Psoas muscle (tissue), 8 donors: ENCODE measurements around the gene YTHDC1. TPM values are rescaled to one million over a fixed set of nuclear protein-coding genes. Genes with fewer than 3 reads are reported as not detected.

Experiments
- ATAC-seq, 4 donors: fragments of 200-7000 bp; cut with Tn5 transposase; one replicate each; pipeline ENCODE4 v1.9.1; 2020; ENCODE audit warnings: moderate library complexity in 3 of 4, mild to moderate bottlenecking in 2 of 4
- DNase-seq, 2 donors: peaks; one replicate each; pipeline ENCODE4 v3.0.0-alpha.2; 2020
- H3K27ac ChIP-seq: fragments of 200-600 bp; one replicate; pipeline ENCODE4 v1.8.0; 2022
- H3K27me3 ChIP-seq, 3 donors: fragments of 200-600 bp in 1 of 3; one replicate each; pipeline versions ENCODE4 v1.6.1 to v1.8.0; 2013 to 2022; ENCODE audit warnings: low read length in 2 of 3, mild to moderate bottlenecking in 2 of 3, moderate library complexity in 1 of 3; ENCODE audit not compliant: insufficient read depth in 3 of 3
- H3K36me3 ChIP-seq, 2 donors: fragments of 200-600 bp in 1 of 2; one replicate each; pipeline versions ENCODE4 v1.6.1 to v1.8.0; 2013 to 2022; ENCODE audit warnings: low read depth in 1 of 2, mild to moderate bottlenecking in 1 of 2, moderate library complexity in 1 of 2; ENCODE audit not compliant: insufficient read depth in 1 of 2
- H3K4me1 ChIP-seq: fragments of 200-600 bp; one replicate; pipeline ENCODE4 v1.8.0; 2022
- H3K4me3 ChIP-seq: fragments of 200-600 bp; one replicate; pipeline ENCODE4 v1.8.0; 2022; ENCODE audit warnings: mild to moderate bottlenecking
- H3K9me3 ChIP-seq: fragments of 200-600 bp; one replicate; pipeline ENCODE4 v1.8.0; 2022
- WGBS, 3 donors: extraction: QIAGEN DNeasy Blood & Tissue Kit; methylation state at CpG; one replicate each; pipeline versions ENCODE4 v1.1.6 to v1.1.7; 2013; 5-methylcytosine and 5-hydroxymethylcytosine counted together
- intact Hi-C, 2 donors: fragments of 100-400 bp; cut with DNase I; formaldehyde crosslinking; loops; one replicate each; pipeline versions ENCODE4 v1.11.0 to v1.14.2; 2022
- polyA plus RNA-seq, 3 donors: library from polyadenylated mRNA; stranded (reverse); fragments of 200-250 nt; gene quantifications; one replicate each; pipeline ENCODE4 v1.2.3, GENCODE V29; 2013
- total RNA-seq, 4 donors: library from RNA; stranded (reverse); fragmentation: NEBNext Ultra II Directional in 2 of 4; extraction: Animal tissue kit (Norgen Biotek cat#: 25700) in 2 of 4; gene quantifications; one replicate each; pipeline versions ENCODE4 v1.2.1 to v1.2.4, GENCODE V29; 2021 to 2023
- TF ChIP-seq, protein P1 (sequence below): fragments of 200-600 bp; IDR thresholded peaks from one replicate; pipeline ENCODE4 v1.8.0; 2022; ENCODE audit warnings: antibody characterized with exemption
- donor health status: healthy with polysubstance abuse.
- donor health status: DM: no; HTN: no; CAD: no; lungs with moderate emphysema.
- donor health status: Bipolar disorder and iron deficiency.
- donor health status: healthy.
- donor health status: DM: yes; HTN: yes; CAD: no.
- donor health status: DM: no; HTN: no; CAD: no.
- donor health status: DM: no; HTN: no; CAD: no.
- donor health status: DM: yes; HTN: yes; CAD: no.

The YTHDC1 gene
- total and polyA plus RNA-seq, 7 donors, result 19.1 to 58.5 (median 43.2) TPM

- intact Hi-C loops, result no loop called here
- DNase-seq (no peak), ATAC-seq (no peak)
- no peaks in the 10 kb centered on the region for H3K9me3 ChIP-seq
- 85 to 90% (median 89%) methylated on average over 5 of the region's 5 CpGs for WGBS, 3 donors
- peaks cover 2 to 31% (median 9%) of the 10 kb centered on the region in 3 donors for H3K27me3 ChIP-seq
- H3K4me1 ChIP-seq, result peaks cover 3% of the 10 kb centered on the region
- TF ChIP-seq, protein P1, sequence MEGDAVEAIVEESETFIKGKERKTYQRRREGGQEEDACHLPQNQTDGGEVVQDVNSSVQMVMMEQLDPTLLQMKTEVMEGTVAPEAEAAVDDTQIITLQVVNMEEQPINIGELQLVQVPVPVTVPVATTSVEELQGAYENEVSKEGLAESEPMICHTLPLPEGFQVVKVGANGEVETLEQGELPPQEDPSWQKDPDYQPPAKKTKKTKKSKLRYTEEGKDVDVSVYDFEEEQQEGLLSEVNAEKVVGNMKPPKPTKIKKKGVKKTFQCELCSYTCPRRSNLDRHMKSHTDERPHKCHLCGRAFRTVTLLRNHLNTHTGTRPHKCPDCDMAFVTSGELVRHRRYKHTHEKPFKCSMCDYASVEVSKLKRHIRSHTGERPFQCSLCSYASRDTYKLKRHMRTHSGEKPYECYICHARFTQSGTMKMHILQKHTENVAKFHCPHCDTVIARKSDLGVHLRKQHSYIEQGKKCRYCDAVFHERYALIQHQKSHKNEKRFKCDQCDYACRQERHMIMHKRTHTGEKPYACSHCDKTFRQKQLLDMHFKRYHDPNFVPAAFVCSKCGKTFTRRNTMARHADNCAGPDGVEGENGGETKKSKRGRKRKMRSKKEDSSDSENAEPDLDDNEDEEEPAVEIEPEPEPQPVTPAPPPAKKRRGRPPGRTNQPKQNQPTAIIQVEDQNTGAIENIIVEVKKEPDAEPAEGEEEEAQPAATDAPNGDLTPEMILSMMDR, result no peak
- H3K4me3 ChIP-seq, result no peak overlapping the region
- no peak overlapping the region for H3K27ac ChIP-seq
- H3K36me3 ChIP-seq, result no peaks in the 10 kb centered on the region
Measured at GRCh38 chr4:68378226-68378625, 28.3 kb upstream of the YTHDC1 start.

- no peak for DNase-seq
- intact Hi-C loops, result loop anchor here (1.0 to 2.0 kb wide), 2 partner anchors 104 to 105 kb away; no protein-coding TSS in a partner anchor
- no peaks in the 10 kb centered on the region for H3K9me3 ChIP-seq
- H3K27me3 ChIP-seq, result peaks cover 2 to 31% (median 9%) of the 10 kb centered on the region in 3 donors
- peak; percentile 57 to 74 (median 64) for ATAC-seq
- 11 to 14% (median 12%) methylated on average over 19 of the region's 19 CpGs for WGBS, 3 donors
- no peak overlapping the region for H3K27ac ChIP-seq
- peaks cover 3% of the 10 kb centered on the region for H3K4me1 ChIP-seq
- no peaks in the 10 kb centered on the region for H3K36me3 ChIP-seq
- TF ChIP-seq, protein P1, result peak; percentile 89
- H3K4me3 ChIP-seq, result no peak overlapping the region
Measured at GRCh38 chr4:68375667-68376559, 26.0 kb upstream of the YTHDC1 start.

GRCh38 chr4:68373513-68373912 is 23.6 kb upstream of the YTHDC1 start:
- Histone ChIP-seq H3K4me3 (peak overlapping the region; percentile 62), H3K9me3 (no peaks in the 10 kb centered on the region), H3K4me1 (peaks cover 3% of the 10 kb centered on the region), H3K36me3 (no peaks in the 10 kb centered on the region), H3K27me3 (peaks cover 0 to 17% (median 6%) of the 10 kb centered on the region in 3 donors), H3K27ac (peak overlapping the region; percentile 6)
- intact Hi-C loops, result no loop called here
- DNase-seq (peak; percentile 78 to 90), ATAC-seq (peak; percentile 96 to 99 (median 98))
- WGBS, 3 donors, result 1 to 4% (median 2%) methylated on average over 16 of the region's 16 CpGs
- TF ChIP-seq, protein P1, result no peak

GRCh38 chr4:68372588-68372987 is 22.7 kb upstream of the YTHDC1 start:
- no peak for DNase-seq

More at GRCh38 chr4:68372588-68372987, 22.7 kb upstream of the YTHDC1 start:
- Histone ChIP-seq H3K36me3 (no peaks in the 10 kb centered on the region), H3K27ac (no peak overlapping the region), H3K4me1 (peaks cover 3% of the 10 kb centered on the region), H3K4me3 (peak overlapping the region; percentile 62), H3K27me3 (peaks cover 0 to 13% (median under 1%) of the 10 kb centered on the region in 3 donors), H3K9me3 (no peaks in the 10 kb centered on the region)
- no peak for ATAC-seq
- TF ChIP-seq, protein P1, result no peak
- 81 to 91% (median 85%) methylated on average over 1 of the region's 1 CpG for WGBS, 3 donors
- intact Hi-C loops, result no loop called here
